ENCODE data around the gene RGL4. TPM values are rescaled to one million over a fixed set of nuclear protein-coding genes. Genes with fewer than 3 reads are reported as not detected.

RGL4 gene
- total RNA-seq, 1 donor from 2014 or later: 0.15 TPM

- no peak for DNase-seq (ENCODE audit: low spot score)
- TF ChIP-seq CTCF (IDR thresholded peaks at IDR 0.05; ENCODE audit: unreplicated experiment): no peak
- no peaks in the 10 kb centered on the region for H3K9me3 Mint-ChIP-seq (ENCODE audit: unreplicated experiment)
- peaks cover 7% of the 10 kb centered on the region for H3K27me3 Mint-ChIP-seq (ENCODE audit: unreplicated experiment)
- no peak overlapping the region for H3K4me3 Mint-ChIP-seq (ENCODE audit: unreplicated experiment)
- peaks cover 19% of the 10 kb centered on the region for H3K4me1 Mint-ChIP-seq (ENCODE audit: unreplicated experiment)
- H3K27ac Mint-ChIP-seq (ENCODE audit: unreplicated experiment): no peak overlapping the region
- H3K36me3 Mint-ChIP-seq (ENCODE audit: low read depth, unreplicated experiment): no peaks in the 10 kb centered on the region
Observed at GRCh38 chr22:23737696-23738095, 46.9 kb downstream of the RGL4 start.

GRCh38 chr22:23742505-23743264 lies 51.9 kb downstream of the RGL4 start:
- peaks cover 3% of the 10 kb centered on the region for H3K27me3 Mint-ChIP-seq (ENCODE audit: unreplicated experiment)
- no peaks in the 10 kb centered on the region for H3K9me3 Mint-ChIP-seq (ENCODE audit: unreplicated experiment)
- peaks cover 26% of the 10 kb centered on the region for H3K36me3 Mint-ChIP-seq (ENCODE audit: low read depth, unreplicated experiment)
- no peak overlapping the region for H3K4me3 Mint-ChIP-seq (ENCODE audit: unreplicated experiment)
- TF ChIP-seq CTCF (IDR thresholded peaks at IDR 0.05; ENCODE audit: unreplicated experiment): no peak
- peaks cover 3% of the 10 kb centered on the region for H3K4me1 Mint-ChIP-seq (ENCODE audit: unreplicated experiment)
- H3K27ac Mint-ChIP-seq (ENCODE audit: unreplicated experiment): no peak overlapping the region
- DNase-seq (ENCODE audit: low spot score): no peak

- Mint-ChIP-seq H3K27me3 (ENCODE audit: unreplicated experiment) (peaks cover 3% of the 10 kb centered on the region), H3K4me1 (ENCODE audit: unreplicated experiment) (peaks cover 3% of the 10 kb centered on the region), H3K27ac (ENCODE audit: unreplicated experiment) (no peak overlapping the region), H3K9me3 (ENCODE audit: unreplicated experiment) (no peaks in the 10 kb centered on the region), H3K4me3 (ENCODE audit: unreplicated experiment) (no peak overlapping the region), H3K36me3 (ENCODE audit: low read depth, unreplicated experiment) (peaks cover 26% of the 10 kb centered on the region)
- TF ChIP-seq CTCF (IDR thresholded peaks at IDR 0.05; ENCODE audit: unreplicated experiment): no peak
- DNase-seq (ENCODE audit: low spot score): no peak
Observed at GRCh38 chr22:23743303-23743705, 52.5 kb downstream of the RGL4 start.

- TF ChIP-seq CTCF (IDR thresholded peaks at IDR 0.05; ENCODE audit: unreplicated experiment): no peak
- Mint-ChIP-seq H3K4me1 (ENCODE audit: unreplicated experiment) (peaks cover 3% of the 10 kb centered on the region), H3K27ac (ENCODE audit: unreplicated experiment) (no peak overlapping the region), H3K27me3 (ENCODE audit: unreplicated experiment) (peaks cover 3% of the 10 kb centered on the region), H3K36me3 (ENCODE audit: low read depth, unreplicated experiment) (peaks cover 26% of the 10 kb centered on the region), H3K9me3 (ENCODE audit: unreplicated experiment) (no peaks in the 10 kb centered on the region), H3K4me3 (ENCODE audit: unreplicated experiment) (peak overlapping the region; percentile 72)
- no peak for DNase-seq (ENCODE audit: low spot score)
Observed at GRCh38 chr22:23744001-23744400, 53.2 kb downstream of the RGL4 start.

- no peak for DNase-seq (ENCODE audit: low spot score)
- Mint-ChIP-seq H3K27me3 (ENCODE audit: unreplicated experiment) (peaks cover 3% of the 10 kb centered on the region), H3K4me3 (ENCODE audit: unreplicated experiment) (peak overlapping the region; percentile 72), H3K4me1 (ENCODE audit: unreplicated experiment) (peaks cover 3% of the 10 kb centered on the region), H3K27ac (ENCODE audit: unreplicated experiment) (no peak overlapping the region), H3K36me3 (ENCODE audit: low read depth, unreplicated experiment) (peaks cover 26% of the 10 kb centered on the region), H3K9me3 (ENCODE audit: unreplicated experiment) (no peaks in the 10 kb centered on the region)
- TF ChIP-seq CTCF (IDR thresholded peaks at IDR 0.05; ENCODE audit: unreplicated experiment): no peak
Observed at GRCh38 chr22:23744485-23744884, 53.7 kb downstream of the RGL4 start.

Measured in endothelial cell (in vitro differentiated cells).